NT2/D1 (cell line): ENCODE data around the gene DSG3.

ENCODE experiments used
- DNase-seq: peaks from one replicate; pipeline ENCODE4 v3.0.0-alpha.2; 2011; ENCODE audit warnings: low read depth, low spot score
- H3K27me3 ChIP-seq: 2 replicates; pipeline ENCODE4 v1.6.0; 2011; ENCODE audit warnings: mild to moderate bottlenecking; ENCODE audit not compliant: insufficient read length, insufficient read depth
- H3K36me3 ChIP-seq: 2 replicates; pipeline ENCODE4 v1.6.1; 2011; ENCODE audit warnings: mild to moderate bottlenecking, low read length, mixed read lengths; ENCODE audit not compliant: insufficient read depth, insufficient read length
- H3K4me1 ChIP-seq: 2 replicates; pipeline ENCODE4 v1.5.1; 2011; ENCODE audit not compliant: insufficient read depth, insufficient read length
- H3K4me3 ChIP-seq: 2 replicates; pipeline ENCODE4 v1.5.1; 2011; ENCODE audit warnings: low read depth; ENCODE audit not compliant: insufficient read length
- H3K9ac ChIP-seq: 2 replicates; pipeline ENCODE4 v1.6.0; 2011; ENCODE audit warnings: low read depth; ENCODE audit not compliant: insufficient read length
- H3K9me3 ChIP-seq: 2 replicates; pipeline ENCODE4 v1.5.1; 2011; ENCODE audit warnings: mild to moderate bottlenecking, low read length; ENCODE audit not compliant: insufficient read depth
- SUZ12 ChIP-seq: IDR thresholded peaks from 2 replicates; pipeline ENCODE4 v1.6.1; 2011; ENCODE audit not compliant: insufficient read length, insufficient read depth; ENCODE audit errors: extremely low read depth
- YY1 ChIP-seq: IDR thresholded peaks from 2 replicates; pipeline ENCODE4 v1.6.1; 2011; ENCODE audit not compliant: insufficient read length, insufficient read depth
- ZNF274 ChIP-seq: IDR thresholded peaks from 2 replicates; pipeline ENCODE4 v1.6.1; 2011; ENCODE audit warnings: mild to moderate bottlenecking, low read depth, low read length

DSG3 gene

GRCh38 chr18:31424383-31424988 lies 23.1 kb upstream of the DSG3 start:
- Histone ChIP-seq H3K4me3 (no peak overlapping the region), H3K4me1 (no peaks in the 10 kb centered on the region), H3K9ac (no peak overlapping the region), H3K27me3 (no peaks in the 10 kb centered on the region), H3K36me3 (no peaks in the 10 kb centered on the region), H3K9me3 (no peaks in the 10 kb centered on the region)
- TF ChIP-seq ZNF274 (no peak), SUZ12 (no peak), YY1 (no peak)
- DNase-seq = peak; percentile 18

- H3K9ac ChIP-seq = no peak overlapping the region
- DNase-seq = no peak
- TF ChIP-seq SUZ12 = no peak
- no peak for TF ChIP-seq YY1
Observed at GRCh38 chr18:31426021-31426420, 21.5 kb upstream of the DSG3 start.

GRCh38 chr18:31426871-31427406 lies 20.6 kb upstream of the DSG3 start:
- no peaks in the 10 kb centered on the region for H3K27me3 ChIP-seq
- no peak for DNase-seq
- H3K4me3 ChIP-seq = no peak overlapping the region
- no peaks in the 10 kb centered on the region for H3K36me3 ChIP-seq
- H3K4me1 ChIP-seq = no peaks in the 10 kb centered on the region
- H3K9me3 ChIP-seq = no peaks in the 10 kb centered on the region
- no peak overlapping the region for H3K9ac ChIP-seq
- no peak for TF ChIP-seq YY1
- TF ChIP-seq SUZ12 = no peak
- TF ChIP-seq ZNF274 = no peak

More at GRCh38 chr18:31426021-31426420, 21.5 kb upstream of the DSG3 start:
- H3K4me3 ChIP-seq = no peak overlapping the region
- H3K9me3 ChIP-seq = no peaks in the 10 kb centered on the region
- H3K4me1 ChIP-seq = no peaks in the 10 kb centered on the region
- H3K27me3 ChIP-seq = no peaks in the 10 kb centered on the region
- H3K36me3 ChIP-seq = no peaks in the 10 kb centered on the region

DNA sequence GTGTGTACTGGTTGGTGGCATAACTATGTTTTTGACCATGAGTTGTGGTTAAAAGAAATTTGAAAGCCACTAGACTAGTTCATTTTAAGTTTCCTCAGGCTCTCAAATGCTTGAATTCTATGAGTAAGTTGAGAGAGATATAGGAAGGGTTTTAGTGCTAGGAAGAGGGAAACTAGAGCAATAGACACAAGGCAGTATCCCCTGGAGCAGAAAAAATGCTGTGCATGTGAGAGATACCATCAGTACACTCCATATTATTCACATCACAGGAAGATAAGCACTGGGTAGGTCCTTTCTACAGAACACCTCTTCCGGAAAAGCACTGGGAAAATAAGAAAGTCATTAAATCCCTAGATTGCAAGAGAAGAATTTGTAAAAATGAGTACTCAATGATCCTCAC lies 19.3 kb upstream of the DSG3 start:
- no peak overlapping the region for H3K9ac ChIP-seq
- no peaks in the 10 kb centered on the region for H3K9me3 ChIP-seq
- H3K4me3 ChIP-seq = no peak overlapping the region
- H3K36me3 ChIP-seq = no peaks in the 10 kb centered on the region
- no peaks in the 10 kb centered on the region for H3K27me3 ChIP-seq
- TF ChIP-seq ZNF274 (no peak), SUZ12 (no peak), YY1 (no peak)
- no peak for DNase-seq
- no peaks in the 10 kb centered on the region for H3K4me1 ChIP-seq

DNA sequence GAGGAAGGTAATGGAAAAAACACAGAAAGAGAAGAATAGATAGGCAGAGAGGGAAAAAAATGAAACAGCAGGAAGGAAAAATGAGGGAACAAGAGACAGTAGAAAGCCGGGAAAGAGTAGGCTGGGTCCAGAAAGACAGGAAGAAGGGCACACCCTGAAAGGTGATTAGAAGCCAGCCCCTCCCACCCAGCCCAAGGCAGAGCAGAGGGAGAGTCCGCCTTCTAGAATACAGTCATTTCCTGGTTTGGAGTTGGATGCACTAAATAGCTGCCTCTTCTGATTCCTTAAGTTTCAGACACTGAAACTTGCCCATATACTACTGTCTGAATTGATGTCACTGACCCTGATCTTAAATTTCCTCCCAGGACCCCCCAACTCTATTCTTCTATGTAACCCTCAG lies 17.9 kb upstream of the DSG3 start:
- DNase-seq = no peak
- no peak overlapping the region for H3K9ac ChIP-seq
- H3K4me3 ChIP-seq = no peak overlapping the region
- no peaks in the 10 kb centered on the region for H3K36me3 ChIP-seq
- no peaks in the 10 kb centered on the region for H3K4me1 ChIP-seq
- no peaks in the 10 kb centered on the region for H3K27me3 ChIP-seq
- H3K9me3 ChIP-seq = no peaks in the 10 kb centered on the region
- TF ChIP-seq SUZ12 = no peak

DNA sequence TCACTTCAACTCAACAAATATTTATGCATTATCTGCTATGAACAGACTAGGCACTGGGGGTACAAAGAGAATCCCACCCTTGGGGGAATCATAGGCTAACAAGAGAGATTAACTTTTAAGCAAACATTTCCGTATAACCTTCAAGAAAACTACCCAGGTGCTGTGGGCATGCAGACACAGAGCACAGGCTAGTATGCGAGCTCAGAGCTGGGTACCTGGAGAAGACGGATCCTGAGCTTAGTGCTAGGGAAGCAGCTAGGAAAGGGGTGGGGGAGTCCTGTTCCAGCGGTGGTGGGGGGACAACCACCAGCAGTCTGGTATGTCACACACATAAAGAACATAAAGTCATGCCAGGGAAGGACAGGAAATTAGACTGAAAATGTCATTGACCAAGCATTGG lies 17.5 kb upstream of the DSG3 start:
- H3K4me3 ChIP-seq = no peak overlapping the region
- H3K27me3 ChIP-seq = no peaks in the 10 kb centered on the region
- no peak overlapping the region for H3K9ac ChIP-seq
- no peaks in the 10 kb centered on the region for H3K4me1 ChIP-seq
- H3K9me3 ChIP-seq = no peaks in the 10 kb centered on the region
- no peak for DNase-seq
- no peak for TF ChIP-seq SUZ12
- no peak for TF ChIP-seq YY1
- TF ChIP-seq ZNF274 = no peak
- no peaks in the 10 kb centered on the region for H3K36me3 ChIP-seq

DNA sequence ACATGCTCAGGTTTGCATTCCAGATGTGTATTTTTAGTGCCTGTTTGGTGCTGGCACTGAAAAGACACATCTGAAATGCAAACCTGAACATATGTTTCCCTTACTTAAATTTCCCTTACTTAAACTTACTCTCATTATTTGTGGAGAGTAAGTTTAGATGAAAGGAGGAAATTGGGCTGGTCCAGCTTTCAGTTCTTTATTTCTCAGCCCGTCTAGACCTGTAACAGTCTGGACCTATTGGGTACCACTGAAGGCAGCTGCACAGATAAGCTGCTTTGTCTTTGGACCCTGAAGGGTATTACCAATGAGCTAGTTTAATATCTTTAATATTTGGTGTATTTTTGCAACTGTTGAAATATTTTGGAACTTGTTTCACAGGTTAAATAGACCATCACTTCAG lies 17.0 kb upstream of the DSG3 start:
- Histone ChIP-seq H3K9me3 (no peaks in the 10 kb centered on the region), H3K9ac (no peak overlapping the region), H3K36me3 (no peaks in the 10 kb centered on the region), H3K27me3 (no peaks in the 10 kb centered on the region), H3K4me3 (no peak overlapping the region), H3K4me1 (no peaks in the 10 kb centered on the region)
- no peak for TF ChIP-seq YY1
- TF ChIP-seq SUZ12 = no peak
- no peak for TF ChIP-seq ZNF274
- DNase-seq = no peak

GRCh38 chr18:31432316-31432715 lies 15.2 kb upstream of the DSG3 start:
- H3K4me3 ChIP-seq = no peak overlapping the region
- no peaks in the 10 kb centered on the region for H3K36me3 ChIP-seq
- no peaks in the 10 kb centered on the region for H3K4me1 ChIP-seq
- TF ChIP-seq SUZ12 = no peak
- no peak for TF ChIP-seq ZNF274
- TF ChIP-seq YY1 = no peak
- no peaks in the 10 kb centered on the region for H3K9me3 ChIP-seq
- DNase-seq = no peak
- no peaks in the 10 kb centered on the region for H3K27me3 ChIP-seq
- H3K9ac ChIP-seq = no peak overlapping the region
